K562 (cell line): ENCODE measurements around the gene HMBS. TPM values are rescaled to one million over a fixed set of nuclear protein-coding genes. Genes with fewer than 3 reads are reported as not detected.

Experiments used
- CGGBP1 ChIP-seq: fragments of 250-450 bp; sonication (Bioruptor Pico); IDR thresholded peaks from 2 replicates; pipeline ENCODE4 v1.9.0; 2021; ENCODE audit warnings: mild to moderate bottlenecking
- CHD2 ChIP-seq: IDR thresholded peaks from 2 replicates; pipeline ENCODE4 v1.6.1; 2011; ENCODE audit warnings: low read depth, low read length
- CLOCK ChIP-seq: fragments of 250-450 bp; sonication (Bioruptor Pico); IDR thresholded peaks from 2 replicates; pipeline ENCODE4 v1.4.0; 2020; ENCODE audit warnings: mild to moderate bottlenecking, moderate library complexity, borderline replicate concordance
- E4F1 ChIP-seq: fragments of 250-450 bp; sonication (Bioruptor Pico); IDR thresholded peaks from 2 replicates; pipeline ENCODE4 v1.5.0; 2021; ENCODE audit warnings: mild to moderate bottlenecking, borderline replicate concordance
- EGR1 ChIP-seq: fragments of 450-650 bp; conservative IDR thresholded peaks from 2 replicates; pipeline ENCODE4 v1.6.1; 2017; ENCODE audit warnings: mild to moderate bottlenecking
- GATAD2A ChIP-seq: fragments of 450-650 bp; IDR thresholded peaks from 2 replicates; pipeline ENCODE4 v1.6.1; 2017
- HLTF ChIP-seq: fragments of 450-650 bp; IDR thresholded peaks from 2 replicates; pipeline ENCODE4 v1.6.1; 2016
- HMGN3 ChIP-seq: IDR thresholded peaks from 2 replicates; pipeline ENCODE4 v1.6.1; 2011; ENCODE audit warnings: borderline replicate concordance, low read depth, mild to moderate bottlenecking, mixed read lengths, low read length; ENCODE audit not compliant: insufficient read length; ENCODE audit errors: extremely low read depth
- KLF6 ChIP-seq: fragments of 250-450 bp; sonication (Bioruptor Pico); IDR thresholded peaks from 2 replicates; pipeline ENCODE4 v1.4.0; 2020; ENCODE audit warnings: mild to moderate bottlenecking, moderate library complexity, borderline replicate concordance
- MBD1 ChIP-seq: fragments of 250-450 bp; sonication (Bioruptor Pico); IDR thresholded peaks from 2 replicates; pipeline ENCODE4 v1.8.0; 2022; ENCODE audit warnings: inconsistent platforms
- NCOA6 ChIP-seq: fragments of 450-650 bp; IDR thresholded peaks from 2 replicates; pipeline ENCODE4 v1.6.1; 2017; ENCODE audit warnings: mild to moderate bottlenecking
- POLR2AphosphoS5 ChIP-seq: IDR thresholded peaks from 2 replicates; pipeline ENCODE4 v1.6.1; 2011; ENCODE audit warnings: mild to moderate bottlenecking, low read depth, low read length, moderate library complexity; ENCODE audit not compliant: control insufficient read depth, insufficient read depth
- RREB1 ChIP-seq: fragments of 250-450 bp; sonication (Bioruptor Pico); IDR thresholded peaks from 2 replicates; pipeline ENCODE4 v1.4.0; 2020
- ZNF347 ChIP-seq: fragments of 450-650 bp; formaldehyde crosslinking; IDR thresholded peaks from 2 replicates; pipeline ENCODE4 v1.4.0; 2020; ENCODE audit warnings: low read depth, mild to moderate bottlenecking, moderate library complexity
- polyA plus RNA-seq, 8 experiments: library from polyadenylated mRNA; depleted of rRNA in 4 of 8; stranded (reverse) in 5 of 8; unstranded in 3 of 8; fragments of >200 nt; fragmentation: Nextera tagmentation in 2 of 8; fragmentation: Illumina TruSeq in 1 of 8; extraction: Ambion mirVana in 2 of 8; extraction: Trizol in 1 of 8; gene quantifications; 2 replicates each; pipeline versions ENCODE4 v1.2.1 to v1.2.3, GENCODE V29; 2011 to 2014; ENCODE audit warnings: inconsistent platforms in 1 of 8, missing spikeins in 1 of 8
- total RNA-seq, 7 experiments: library from RNA; depleted of rRNA in 6 of 7; stranded (reverse); fragments of >200 nt in 6 of 7; fragmentation: Illumina TruSeq in 2 of 7; extraction: Trizol in 2 of 7; gene quantifications; 2 replicates each; pipeline versions ENCODE4 v1.2.1 to v1.2.3, GENCODE V29; 2011 to 2021; ENCODE audit warnings: low replicate concordance in 1 of 7

The HMBS gene
- total and polyA plus RNA-seq, 9 of the 15 experiments (the other 6 are each of a cell fraction or from before 2014, with no cell fraction given), result 56.9 to 385 (median 286) TPM

- TF ChIP-seq E4F1 (CRISPR knock-in tag) (no peak), CGGBP1 (CRISPR knock-in tag) (no peak), ZNF347 (CRISPR knock-in tag) (no peak), HMGN3 (no peak), EGR1 (no peak), GATAD2A (no peak), NCOA6 (no peak), KLF6 (CRISPR knock-in tag) (no peak), CLOCK (CRISPR knock-in tag) (no peak), RREB1 (CRISPR knock-in tag) (0 out of 2 replicates have a peak, but pooled peaks have one; percentile 36), CHD2 (no peak), POLR2AphosphoS5 (no peak), HLTF (no peak), MBD1 (CRISPR knock-in tag) (no peak)
Observed at GRCh38 chr11:119056421-119056999, 28.2 kb upstream of the HMBS start (continued).
